ENCODE measurements around the gene NXT1.

GRCh38 chr20:23341073-23341472, 9.5 kb upstream of the NXT1 start:
- no peak for TF ChIP-seq CTCF (IDR thresholded peaks at IDR 0.05)
- TF ChIP-seq EZH2 (IDR thresholded peaks at IDR 0.05; ENCODE audit: borderline replicate concordance, insufficient read depth, low read depth, low read length, poor library complexity, severe bottlenecking), result no peak

Data from B cell (primary cell).